SH-SY5Y (cell line): Measurements from ENCODE around the gene SLC43A1.

Experiments
- GATA2 ChIP-seq: IDR thresholded peaks from 2 replicates; pipeline ENCODE4 v1.6.1; 2011; ENCODE audit warnings: mild to moderate bottlenecking, low read depth, low read length
- GATA3 ChIP-seq: IDR thresholded peaks from 2 replicates; pipeline ENCODE4 v1.6.1; 2011; ENCODE audit warnings: low read depth, mild to moderate bottlenecking, low read length, moderate library complexity

- TF ChIP-seq GATA2 (no peak), GATA3 (no peak)
Measured at GRCh38 chr11:57504511-57504910, 11.0 kb downstream of the SLC43A1 start.
